Bone marrow (tissue), 2 donors: ENCODE results near the gene CDCA5.

Experiments
- DNase-seq, 2 donors: peaks; one replicate each; lab custom pipeline; 2025; lab: John Stamatoyannopoulos, UW

CDCA5 gene, protein sequence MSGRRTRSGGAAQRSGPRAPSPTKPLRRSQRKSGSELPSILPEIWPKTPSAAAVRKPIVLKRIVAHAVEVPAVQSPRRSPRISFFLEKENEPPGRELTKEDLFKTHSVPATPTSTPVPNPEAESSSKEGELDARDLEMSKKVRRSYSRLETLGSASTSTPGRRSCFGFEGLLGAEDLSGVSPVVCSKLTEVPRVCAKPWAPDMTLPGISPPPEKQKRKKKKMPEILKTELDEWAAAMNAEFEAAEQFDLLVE

DNA sequence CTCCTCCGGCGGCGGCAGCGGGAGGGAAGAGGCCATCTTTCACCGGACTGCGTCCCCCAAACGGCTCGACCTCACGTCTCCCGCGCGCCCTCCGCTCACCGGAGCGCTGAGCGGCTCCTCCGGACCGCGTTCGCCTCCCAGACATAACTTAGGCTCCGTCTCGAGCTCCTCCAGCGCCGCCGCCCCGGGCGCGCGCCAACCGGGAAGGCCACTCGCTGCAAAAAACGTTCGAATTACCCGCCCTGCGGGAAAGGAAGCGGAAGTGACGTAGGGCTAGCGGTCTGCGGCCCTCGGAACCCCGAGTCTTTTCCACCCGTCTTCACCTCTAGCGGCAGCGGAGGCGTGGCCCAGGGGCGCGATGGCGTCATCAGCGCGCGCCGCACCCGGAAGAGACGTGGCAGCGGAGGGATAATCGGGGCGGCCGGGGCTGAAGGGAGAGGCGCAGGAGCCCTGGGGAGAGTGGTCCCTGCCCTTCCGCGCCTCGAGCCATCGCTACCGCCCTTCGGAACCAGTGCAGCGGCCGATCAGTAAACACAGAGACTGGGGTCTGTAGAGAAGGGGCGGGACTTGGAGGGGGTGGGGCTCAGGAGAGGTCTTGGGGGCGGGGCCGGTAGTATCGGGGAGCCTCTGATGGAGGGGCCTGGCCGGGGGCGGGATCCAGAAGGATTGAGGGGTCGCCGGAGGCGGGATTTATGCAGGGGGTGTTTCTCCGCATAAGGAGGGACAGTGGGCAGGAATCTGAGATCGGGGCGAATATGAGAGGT, at the start of gene CDCA5, which contains the start of gene ZFPL1:
Gene CDCA5 (minus strand): TSS at position 207 of the 764 bp plus-strand sequence. CDS start 62 bp downstream, at position 145.
Gene ZFPL1 (plus strand): TSS at position 389 of the 764 bp plus-strand sequence. CDS start 477 bp downstream, outside the sequence.
- peak; percentile 91 to 97 for DNase-seq

DNA sequence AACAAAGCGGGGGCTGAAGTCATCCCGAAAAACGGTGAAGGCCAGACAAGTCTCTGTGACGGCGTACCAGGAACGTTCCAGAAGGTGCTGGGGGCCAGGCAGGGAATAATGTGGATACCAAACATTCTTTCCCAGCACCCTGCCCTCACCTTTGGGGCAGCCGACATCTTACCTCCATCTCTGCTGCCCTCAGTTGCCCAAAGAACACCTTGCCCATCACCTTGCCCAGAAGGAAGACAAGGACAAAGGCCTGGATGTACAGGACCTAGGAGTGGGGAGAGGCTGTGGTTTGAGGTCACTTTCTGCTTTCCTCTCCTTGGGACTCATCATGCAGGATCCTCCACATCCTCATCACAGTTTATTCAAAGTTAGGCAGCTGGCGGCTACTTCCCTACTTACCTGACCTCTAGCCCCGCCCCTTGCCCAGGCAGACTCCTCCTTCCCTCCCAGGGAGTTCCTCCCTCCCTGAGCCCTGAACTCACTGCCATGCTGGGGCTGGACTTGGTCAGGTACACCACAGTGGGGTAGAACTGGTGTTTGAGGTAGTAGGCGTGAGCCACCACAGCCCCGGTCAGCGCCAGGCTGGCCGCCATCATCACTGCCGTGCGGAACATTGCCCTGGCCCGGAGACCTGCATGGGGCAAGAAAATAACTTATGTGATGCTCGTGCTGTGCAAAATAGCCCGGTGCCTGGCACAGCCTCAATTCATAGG, 49.3 kb upstream of the CDCA5 start:
- DNase-seq, result no peak

DNA sequence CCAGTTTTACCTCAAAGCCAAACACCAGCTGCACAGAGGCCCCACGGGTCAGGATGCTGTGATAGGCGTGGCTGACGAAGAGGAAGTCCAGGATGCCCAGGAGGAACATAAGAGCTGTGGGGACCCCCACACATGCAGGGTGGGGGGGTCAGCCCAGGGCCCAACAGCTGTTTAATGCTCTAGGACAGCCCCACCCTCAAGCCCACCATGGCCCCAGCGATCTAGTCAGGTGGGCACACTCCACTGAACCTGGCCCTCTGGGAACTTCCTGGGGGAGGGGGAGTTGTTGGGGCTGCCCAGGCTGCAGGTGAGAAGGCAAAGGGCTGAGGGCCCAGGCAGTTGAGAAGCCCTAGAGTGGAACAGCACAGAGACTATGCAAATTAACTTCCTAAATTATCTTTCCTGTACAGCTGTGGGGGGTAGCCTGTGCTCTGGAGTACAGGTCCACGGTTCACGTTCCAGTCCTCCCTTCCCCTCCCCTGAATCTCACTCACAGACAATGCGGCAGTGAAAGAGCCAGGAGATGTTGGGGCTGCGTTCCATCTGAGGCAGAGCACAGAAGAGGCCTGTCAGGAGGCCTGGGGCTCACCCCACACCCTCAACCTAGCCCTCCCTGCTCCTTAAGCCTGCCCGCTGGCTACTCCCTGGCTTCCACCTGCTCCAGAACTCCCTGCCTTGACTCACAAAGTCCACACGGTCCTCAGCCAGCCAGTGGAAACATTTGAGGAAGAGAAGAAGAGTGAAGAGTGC, 48.6 kb upstream of the CDCA5 start:
- DNase-seq, result no peak

DNA sequence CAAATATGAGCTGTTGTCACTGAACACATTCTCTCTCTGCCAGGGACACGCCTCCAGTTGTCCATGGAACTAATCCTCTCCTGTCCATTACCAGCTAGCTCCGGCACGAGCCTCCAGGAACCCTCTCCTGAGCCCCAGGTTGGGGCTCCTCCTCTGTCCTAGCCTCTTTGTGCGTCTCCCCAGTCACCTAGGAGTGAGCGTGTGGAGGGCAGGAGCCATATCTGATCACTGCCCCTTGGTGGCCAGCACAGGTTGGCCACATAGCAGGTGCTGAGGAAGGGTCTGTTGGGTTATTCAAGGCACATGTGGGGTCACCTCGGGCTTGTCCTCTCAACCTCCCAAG, 48.0 kb upstream of the CDCA5 start:
- no peak for DNase-seq

DNA sequence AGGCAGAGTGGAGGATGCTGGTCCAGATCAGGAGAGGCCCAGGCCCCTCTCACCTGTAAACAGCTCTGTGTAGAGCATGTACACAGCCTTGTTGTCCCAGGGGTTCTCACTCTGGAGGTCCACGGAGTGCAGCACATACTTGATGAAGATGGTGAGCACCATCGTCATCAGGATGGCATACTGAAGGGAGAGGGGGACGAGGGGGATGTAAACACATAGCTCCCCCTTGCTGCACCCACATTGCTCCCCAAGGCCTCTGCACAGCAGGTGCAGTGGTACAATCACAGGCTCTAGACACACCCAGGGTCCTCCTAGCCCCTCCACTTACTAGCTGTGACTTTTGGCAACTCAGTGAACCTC, 47.6 kb upstream of the CDCA5 start:
- no peak for DNase-seq

DNA sequence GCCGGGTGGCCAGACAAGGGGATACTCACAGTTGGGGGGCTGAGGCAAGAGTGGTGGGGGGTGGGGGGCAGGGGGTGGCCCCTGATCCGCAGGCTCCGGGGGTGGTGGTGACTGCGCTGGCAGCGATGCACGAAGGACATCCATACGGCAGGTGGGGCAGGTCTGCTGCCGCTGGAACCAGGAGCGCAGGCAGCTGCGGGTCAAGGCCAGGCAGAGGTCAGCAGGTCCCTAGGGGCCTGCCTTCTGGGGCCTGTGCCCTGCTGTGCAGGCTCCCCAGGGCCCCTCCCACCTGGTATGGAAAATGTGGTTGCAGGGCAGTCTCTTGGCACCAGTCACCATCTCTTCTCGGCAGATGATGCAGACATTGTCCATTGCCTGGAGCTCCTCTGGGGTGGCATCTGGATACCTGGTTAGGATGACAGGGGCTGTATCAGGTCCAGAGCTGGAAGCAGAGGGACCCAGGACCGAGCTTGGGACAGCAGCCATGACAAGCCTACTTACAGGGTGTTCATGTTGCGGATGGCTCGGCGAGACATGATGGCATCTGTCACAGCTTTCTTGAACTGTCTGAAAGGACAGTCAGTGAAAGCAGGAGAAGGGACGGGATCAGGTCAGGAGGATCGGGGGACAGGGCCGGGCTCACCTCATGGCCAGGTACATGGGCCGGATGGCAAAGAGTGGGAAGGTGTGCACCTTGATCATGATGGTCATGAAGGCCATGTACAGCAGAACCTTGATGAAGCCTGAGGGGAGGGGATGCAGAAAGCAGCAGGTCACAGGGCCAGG, 47.0 kb upstream of the CDCA5 start:
- no peak for DNase-seq

DNA sequence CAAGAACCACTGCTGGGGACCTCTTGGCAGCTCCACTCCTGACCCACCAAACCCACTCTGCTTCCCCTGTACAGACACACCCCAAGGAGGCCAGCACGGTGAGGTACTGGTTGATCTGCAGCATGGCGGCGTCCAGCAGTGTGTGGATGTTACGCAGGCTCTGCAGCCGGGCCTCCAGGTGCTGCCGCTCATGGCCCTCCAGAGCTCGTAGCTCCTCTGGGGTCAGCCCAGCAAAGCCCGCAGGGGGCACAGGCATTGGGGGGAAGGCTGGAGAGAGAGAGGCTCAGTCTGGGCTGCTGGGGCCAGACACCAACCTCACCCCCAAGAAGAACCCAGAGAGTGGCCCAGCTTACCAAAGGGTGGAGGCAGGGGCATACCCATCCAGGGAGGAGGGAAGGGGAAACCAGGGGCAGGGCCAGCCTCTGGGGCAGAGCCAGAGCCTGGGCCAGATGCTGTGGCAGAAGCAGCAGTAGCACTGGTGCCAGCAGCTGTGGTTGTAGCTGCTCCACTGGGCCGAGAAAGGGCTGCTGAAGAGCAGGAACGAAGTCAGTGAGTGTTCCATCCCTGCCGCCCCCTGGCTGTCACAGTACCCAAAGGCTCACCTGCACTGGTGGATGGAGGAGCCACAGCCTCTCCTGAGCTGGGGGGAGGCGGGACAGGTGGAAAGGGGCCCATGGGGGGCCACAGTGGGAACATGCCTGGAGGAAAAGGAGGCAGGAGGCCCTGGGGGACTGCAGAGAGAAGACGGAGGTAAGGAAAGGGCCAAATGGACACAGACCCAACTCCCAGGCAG, 46.0 kb upstream of the CDCA5 start:
- no peak for DNase-seq

DNA sequence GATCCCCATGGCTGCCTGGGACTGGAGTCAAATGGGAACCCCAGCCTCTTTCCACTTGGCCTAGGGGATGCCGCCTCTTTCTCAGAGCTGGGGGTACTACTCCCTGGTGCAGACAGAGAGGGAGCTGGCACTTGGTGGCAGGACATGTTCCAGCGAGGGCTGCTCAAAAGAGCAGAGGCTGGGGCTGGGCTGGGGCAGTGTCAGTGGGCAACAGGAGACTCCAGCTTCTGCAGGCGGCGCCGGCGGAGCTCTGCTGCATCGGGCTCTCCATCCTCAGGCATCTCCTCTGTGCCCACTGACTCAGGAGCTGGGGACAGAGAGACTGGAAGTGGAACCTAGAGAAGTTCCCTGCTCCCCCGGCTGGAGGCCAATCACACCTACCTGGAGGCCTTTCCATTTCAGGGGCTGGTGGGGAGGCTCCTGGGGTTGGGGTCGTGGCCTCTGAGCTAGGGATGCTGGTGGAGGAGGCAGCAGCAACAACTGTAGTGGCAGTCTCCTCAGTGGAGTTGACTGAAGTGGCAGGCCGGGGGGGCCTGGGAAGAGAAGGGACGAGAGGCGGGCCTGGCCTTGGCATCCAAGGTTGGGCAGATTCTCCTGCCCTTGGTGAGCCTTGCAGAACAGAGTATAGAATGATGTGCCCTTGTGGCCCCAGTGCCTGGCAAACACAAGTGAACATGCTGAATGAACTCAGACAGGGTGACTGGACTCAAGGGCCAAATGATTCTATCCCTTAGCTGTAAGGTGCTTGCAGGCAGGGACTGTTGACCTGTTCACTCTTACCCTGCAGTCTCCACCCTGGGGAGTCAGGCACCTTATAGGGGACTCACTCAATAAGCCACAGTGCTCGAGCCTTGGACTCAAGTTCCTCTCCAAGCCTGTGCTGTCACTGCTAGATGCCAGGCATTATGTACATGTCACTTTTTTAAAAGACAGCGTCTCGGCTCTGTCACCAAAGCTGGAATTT, 44.6 kb upstream of the CDCA5 start:
- DNase-seq, result no peak

DNA sequence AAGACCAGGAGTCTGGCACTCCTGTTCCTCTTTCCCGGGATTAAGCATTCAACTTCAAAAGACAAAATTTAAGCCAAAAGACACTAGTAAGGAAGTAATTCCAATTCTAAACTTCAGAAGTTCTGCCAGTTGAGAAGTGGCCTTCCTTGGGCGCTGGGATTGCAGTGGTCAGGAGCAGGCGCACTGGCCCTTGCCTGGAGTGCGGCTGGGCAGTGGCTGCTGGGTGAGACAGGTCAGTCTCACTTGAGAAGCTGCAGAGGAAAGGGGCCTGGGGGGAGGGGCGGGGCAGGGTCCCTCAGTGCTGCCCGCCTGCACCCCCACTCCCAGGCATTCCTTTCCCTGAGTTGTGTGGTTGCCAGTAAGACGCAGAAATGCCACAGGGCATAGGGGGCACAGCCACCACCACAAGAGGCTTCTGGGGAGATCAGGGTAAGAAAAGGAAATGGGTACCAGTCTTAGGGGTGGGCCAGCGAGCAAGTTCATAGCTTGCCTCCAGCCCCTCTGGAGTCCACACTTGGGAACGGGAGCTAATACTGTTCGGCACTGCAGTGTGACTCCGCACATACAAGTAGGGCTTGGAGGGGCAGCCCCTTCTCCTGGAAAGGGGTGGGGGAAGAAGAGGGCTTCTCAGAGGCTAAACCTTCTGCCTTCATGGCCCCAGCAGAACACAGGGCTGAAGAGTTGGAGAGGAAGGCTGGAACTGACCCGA, 43.8 kb upstream of the CDCA5 start:
- DNase-seq, result no peak

DNA sequence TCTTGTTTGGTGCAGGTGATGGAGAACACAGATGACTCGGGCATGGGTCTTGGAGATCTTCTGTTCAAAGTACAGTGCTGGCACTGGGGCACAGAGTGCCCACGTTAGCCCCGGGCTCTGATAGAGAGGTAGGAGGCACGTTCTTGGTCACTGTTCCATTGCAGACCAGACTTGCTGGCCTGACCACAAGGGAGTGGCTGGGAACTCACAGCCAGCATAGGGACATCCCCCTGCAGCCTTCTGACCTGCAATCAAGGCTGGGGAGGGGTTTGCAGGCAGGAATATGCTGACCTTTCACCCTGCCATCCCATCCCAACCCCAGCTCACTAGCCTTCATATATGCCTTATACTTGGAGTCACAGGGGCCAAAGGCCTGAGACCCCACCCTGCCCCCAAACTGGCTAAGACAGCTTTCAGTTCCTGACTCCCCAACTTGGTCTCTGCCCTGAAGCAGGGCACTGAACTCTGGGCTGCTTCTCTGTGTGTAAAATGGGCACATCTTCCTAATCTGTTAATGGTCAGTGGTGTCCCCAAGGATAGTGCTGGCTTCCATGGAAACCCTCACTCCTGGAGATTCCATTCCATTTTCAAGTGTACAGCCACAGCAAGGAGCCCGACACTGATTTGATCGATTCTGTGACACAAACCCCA, 42.9 kb upstream of the CDCA5 start:
- no peak for DNase-seq

DNA sequence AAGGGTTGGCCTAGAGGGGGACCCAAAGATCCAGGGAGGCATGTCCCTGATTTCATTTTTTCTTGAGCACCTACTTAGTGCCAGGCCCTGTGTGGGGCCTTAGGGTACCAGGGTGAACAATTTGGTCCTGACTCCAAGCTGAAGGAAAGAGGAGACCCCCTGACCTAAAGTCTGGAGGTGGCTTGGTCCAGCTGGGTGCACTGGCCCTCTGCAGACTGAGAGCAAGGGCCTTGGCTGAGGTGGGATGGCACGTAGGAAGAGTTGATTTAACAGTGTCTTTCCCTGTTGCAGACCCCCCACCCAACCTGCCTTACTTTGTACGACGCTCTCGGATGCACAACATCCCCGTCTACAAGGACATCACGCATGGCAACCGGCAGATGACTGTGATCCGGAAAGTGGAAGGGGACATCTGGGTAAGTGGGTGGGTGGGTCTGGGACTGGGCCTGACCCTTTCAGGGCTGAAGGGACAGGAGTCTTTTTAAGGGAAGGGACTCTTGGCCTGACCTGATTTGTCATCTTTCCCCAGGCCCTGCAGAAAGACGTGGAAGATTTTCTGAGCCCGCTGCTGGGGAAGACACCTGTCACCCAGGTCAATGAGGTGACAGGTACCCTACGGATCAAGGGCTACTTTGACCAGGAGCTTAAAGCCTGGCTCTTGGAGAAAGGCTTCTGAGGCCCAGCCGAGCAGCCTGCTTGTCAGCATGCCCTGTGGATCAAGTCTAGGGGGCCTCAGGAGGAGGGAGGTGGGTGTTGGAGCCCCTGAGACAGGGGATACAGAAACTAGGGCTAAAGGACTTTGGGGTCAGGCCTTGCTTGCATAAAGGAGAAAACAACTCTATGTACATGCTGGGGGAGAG, 41.6 kb upstream of the CDCA5 start:
- DNase-seq, result no peak

DNA sequence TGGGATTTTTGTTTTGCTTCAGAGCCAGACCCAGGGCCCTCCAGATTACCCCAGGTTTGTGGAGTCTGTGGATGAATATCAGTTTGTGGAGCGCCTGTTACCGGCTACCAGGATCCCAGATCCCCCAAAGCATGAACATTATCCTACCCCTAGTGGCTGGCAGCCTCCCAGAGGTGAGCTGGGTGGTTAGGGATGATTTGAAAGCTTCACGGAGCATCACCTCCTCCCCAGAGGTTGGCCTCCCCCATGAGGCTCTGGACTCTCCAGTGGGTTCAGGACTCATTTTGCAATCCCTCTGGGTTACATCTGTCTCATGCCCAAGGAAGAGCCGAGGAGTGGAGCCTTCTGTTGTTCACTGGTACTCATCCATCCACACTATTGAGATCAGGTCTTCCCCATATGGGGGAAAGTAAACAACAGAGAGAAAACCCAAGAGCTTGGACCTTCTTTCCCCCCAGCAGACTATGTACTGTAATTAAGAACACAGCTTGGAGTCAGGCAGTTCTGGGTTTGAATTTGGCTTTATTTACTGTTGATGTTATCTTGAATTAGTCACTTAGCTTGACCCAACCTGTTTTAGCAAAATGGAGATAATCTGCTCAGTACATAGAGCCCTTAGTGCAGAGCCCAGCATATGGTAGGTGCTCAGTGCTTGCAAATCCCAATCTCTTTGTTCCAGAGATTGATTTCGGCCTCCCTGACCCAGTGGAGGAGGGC, 40.8 kb upstream of the CDCA5 start:
- no peak for DNase-seq

DNA sequence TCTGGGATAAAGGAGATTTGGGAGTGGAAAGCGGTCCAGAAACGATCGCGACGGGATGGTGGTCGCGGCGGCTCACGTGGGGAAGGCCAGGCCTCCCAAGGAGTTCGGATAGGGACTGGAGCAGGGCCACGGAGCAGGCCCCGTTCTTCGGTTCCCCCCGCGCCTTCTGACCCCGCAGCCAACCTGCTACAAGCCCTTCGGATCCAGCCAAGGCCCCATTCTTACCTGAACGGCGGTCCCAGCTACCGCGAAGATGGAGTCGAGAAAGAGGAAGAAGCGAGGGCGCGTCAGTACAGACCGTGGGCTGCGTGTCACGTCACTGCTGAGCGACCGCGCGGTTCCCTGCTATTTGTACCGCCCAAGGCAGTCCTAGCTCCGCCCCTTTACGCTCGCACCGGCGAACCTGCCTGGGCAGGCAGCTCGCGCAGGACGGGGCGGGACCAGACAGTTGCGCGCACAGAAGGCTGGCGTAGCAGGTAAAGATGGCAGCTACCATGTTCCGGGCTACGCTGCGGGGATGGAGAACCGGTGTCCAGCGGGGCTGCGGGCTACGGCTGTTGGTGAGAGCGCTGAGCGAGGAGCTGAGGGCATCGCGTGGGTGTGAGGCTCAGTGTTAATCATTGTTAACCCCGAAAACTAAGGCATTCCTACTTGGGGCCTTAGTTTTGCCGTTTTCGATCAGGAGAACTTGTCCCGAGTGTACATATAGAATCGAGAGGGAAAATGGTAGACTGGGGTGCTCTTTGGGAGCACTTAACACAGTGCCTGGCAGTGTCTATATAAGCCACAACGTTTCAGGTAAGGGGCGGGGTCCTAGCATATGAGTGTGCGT, 38.2 kb upstream of the CDCA5 start, which contains the start of the genes FAU and MRPL49:
Gene FAU (minus strand): TSS at position 270 of the 832 bp plus-strand sequence. CDS start 321 bp downstream, outside the sequence.
Gene MRPL49 (plus strand): TSS at position 457 of the 832 bp plus-strand sequence. CDS start 26 bp downstream, at position 483.
- peak; percentile 87 to 98 for DNase-seq

DNA sequence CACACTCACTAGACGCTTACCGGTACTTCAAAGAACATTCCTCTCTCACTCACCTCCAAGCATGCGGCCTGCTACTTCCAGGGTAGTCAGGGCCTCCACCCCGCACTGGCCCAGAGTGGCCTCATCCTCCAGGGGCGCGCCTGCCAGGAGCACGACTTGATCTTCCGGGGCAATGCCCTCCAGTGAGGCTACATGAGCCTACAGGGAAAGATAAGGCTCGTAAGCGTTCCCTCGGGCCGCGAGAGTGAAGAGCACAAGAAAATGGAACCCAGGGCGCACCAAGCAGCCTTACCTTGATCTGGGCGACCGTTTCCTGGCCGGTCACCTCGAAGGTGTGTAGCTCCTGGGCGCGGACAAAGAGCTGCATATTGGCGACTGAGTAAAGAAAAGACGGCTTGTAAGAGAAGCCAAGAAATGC, 37.6 kb upstream of the CDCA5 start:
- no peak for DNase-seq

DNA sequence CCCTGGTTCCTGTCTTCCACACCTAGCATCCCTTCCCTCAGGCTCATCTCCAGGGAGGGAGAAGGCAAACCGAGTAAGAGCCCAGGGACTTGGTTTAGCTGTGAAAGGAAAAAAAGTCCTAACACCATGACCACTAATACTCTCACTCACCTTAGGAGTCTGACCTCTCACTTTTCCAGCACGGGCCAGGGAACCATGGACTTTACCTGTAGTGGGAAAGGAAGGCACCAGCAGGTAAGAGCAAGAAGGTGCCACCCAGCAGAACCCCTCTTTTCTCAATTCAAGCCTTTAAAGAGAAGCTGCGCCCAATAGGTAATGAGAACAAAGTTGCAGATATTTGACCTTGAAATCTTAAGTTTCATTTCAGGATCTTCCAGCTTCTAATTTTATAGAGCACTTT, 37.0 kb upstream of the CDCA5 start:
- DNase-seq, result no peak

DNA sequence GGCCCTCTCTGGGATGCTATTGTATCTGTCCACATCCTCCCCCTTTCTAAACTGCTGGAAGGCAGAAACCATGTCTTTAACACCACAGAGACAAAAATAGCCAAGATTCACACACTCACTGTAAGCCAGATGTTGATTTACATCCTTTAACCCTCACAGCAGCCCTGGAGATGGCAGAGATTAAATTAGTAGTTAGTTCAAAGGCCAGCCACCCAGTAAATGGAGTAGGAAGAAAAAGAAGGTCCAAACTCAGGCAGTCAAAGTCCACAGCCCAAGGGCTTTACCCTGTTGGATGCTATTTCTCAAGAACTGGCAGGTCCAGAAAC, 35.8 kb upstream of the CDCA5 start:
- no peak for DNase-seq
